ENCODE data around the gene XRCC2. TPM values are rescaled to one million over a fixed set of nuclear protein-coding genes. Genes with fewer than 3 reads are reported as not detected.

The XRCC2 gene
- total RNA-seq, 1 donor from 2014 or later = 1.6 TPM

- Mint-ChIP-seq H3K36me3 (ENCODE audit: low read depth, unreplicated experiment) (no peaks in the 10 kb centered on the region), H3K27me3 (ENCODE audit: low read depth, unreplicated experiment) (no peaks in the 10 kb centered on the region), H3K9me3 (ENCODE audit: unreplicated experiment) (no peaks in the 10 kb centered on the region), H3K27ac (ENCODE audit: unreplicated experiment) (no peak overlapping the region), H3K4me1 (ENCODE audit: low read depth, unreplicated experiment) (no peaks in the 10 kb centered on the region), H3K4me3 (ENCODE audit: unreplicated experiment) (no peak overlapping the region)
- Histone ChIP-seq H3K9ac (ENCODE audit: low read length) (no peak overlapping the region), H2AFZ (ENCODE audit: low read depth, low read length) (no peak overlapping the region), H3K4me3 (ENCODE audit: insufficient read depth, low read depth, low read length) (no peak overlapping the region), H3K27ac (ENCODE audit: low read depth, low read length) (no peak overlapping the region), H4K20me1 (ENCODE audit: insufficient read depth, low read length) (no peaks in the 10 kb centered on the region), H3K27me3 (ENCODE audit: insufficient read depth, low read length) (no peaks in the 10 kb centered on the region), H3K4me1 (ENCODE audit: insufficient read depth, low read length) (no peaks in the 10 kb centered on the region), H3K4me2 (ENCODE audit: low read length) (no peak overlapping the region), H3K79me2 (ENCODE audit: insufficient read depth, low read length) (no peaks in the 10 kb centered on the region), H3K9me3 (ENCODE audit: insufficient read depth, low read depth, low read length) (no peaks in the 10 kb centered on the region), H3K36me3 (ENCODE audit: insufficient read depth, low read length) (no peaks in the 10 kb centered on the region)
- TF ChIP-seq CTCF (IDR thresholded peaks at IDR 0.05; ENCODE audit: insufficient read depth, low read depth, low read length) = no peak
- no peak for TF ChIP-seq EZH2 (IDR thresholded peaks at IDR 0.05; ENCODE audit: insufficient read depth, low read length)
- DNase-seq (ENCODE audit: low read depth) (no peak), FAIRE-seq (no peak)
Observed at GRCh38 chr7:152643979-152644559, 31.9 kb downstream of the XRCC2 start.

GRCh38 chr7:152641384-152641783, 34.6 kb downstream of the XRCC2 start:
- Histone ChIP-seq H3K79me2 (ENCODE audit: insufficient read depth, low read length) (no peaks in the 10 kb centered on the region), H3K27ac (ENCODE audit: low read depth, low read length) (no peak overlapping the region), H2AFZ (ENCODE audit: low read depth, low read length) (no peak overlapping the region), H4K20me1 (ENCODE audit: insufficient read depth, low read length) (no peaks in the 10 kb centered on the region), H3K27me3 (ENCODE audit: insufficient read depth, low read length) (no peaks in the 10 kb centered on the region), H3K36me3 (ENCODE audit: insufficient read depth, low read length) (no peaks in the 10 kb centered on the region), H3K9me3 (ENCODE audit: insufficient read depth, low read depth, low read length) (no peaks in the 10 kb centered on the region), H3K9ac (ENCODE audit: low read length) (no peak overlapping the region), H3K4me2 (ENCODE audit: low read length) (no peak overlapping the region), H3K4me3 (ENCODE audit: insufficient read depth, low read depth, low read length) (no peak overlapping the region), H3K4me1 (ENCODE audit: insufficient read depth, low read length) (no peaks in the 10 kb centered on the region)
- no peaks in the 10 kb centered on the region for H3K4me1 Mint-ChIP-seq (ENCODE audit: low read depth, unreplicated experiment)
- TF ChIP-seq CTCF (IDR thresholded peaks at IDR 0.05; ENCODE audit: insufficient read depth, low read depth, low read length) (no peak), EZH2 (IDR thresholded peaks at IDR 0.05; ENCODE audit: insufficient read depth, low read length) (no peak)
- H3K9me3 Mint-ChIP-seq (ENCODE audit: unreplicated experiment) = no peaks in the 10 kb centered on the region
- H3K36me3 Mint-ChIP-seq (ENCODE audit: low read depth, unreplicated experiment) = no peaks in the 10 kb centered on the region
- H3K4me3 Mint-ChIP-seq (ENCODE audit: unreplicated experiment) = no peak overlapping the region
- H3K27ac Mint-ChIP-seq (ENCODE audit: unreplicated experiment) = no peak overlapping the region
- DNase-seq (ENCODE audit: low read depth) (no peak), FAIRE-seq (no peak)
- H3K27me3 Mint-ChIP-seq (ENCODE audit: low read depth, unreplicated experiment) = no peaks in the 10 kb centered on the region

- no peaks in the 10 kb centered on the region for H3K27me3 Mint-ChIP-seq (ENCODE audit: low read depth, unreplicated experiment)
- H3K36me3 ChIP-seq (ENCODE audit: insufficient read depth, low read length) = no peaks in the 10 kb centered on the region
- H3K9me3 ChIP-seq (ENCODE audit: insufficient read depth, low read depth, low read length) = no peaks in the 10 kb centered on the region
- H2AFZ ChIP-seq (ENCODE audit: low read depth, low read length) = no peak overlapping the region
- no peaks in the 10 kb centered on the region for H4K20me1 ChIP-seq (ENCODE audit: insufficient read depth, low read length)
- no peaks in the 10 kb centered on the region for H3K79me2 ChIP-seq (ENCODE audit: insufficient read depth, low read length)
- H3K4me3 ChIP-seq (ENCODE audit: insufficient read depth, low read depth, low read length) = no peak overlapping the region
- no peaks in the 10 kb centered on the region for H3K4me1 Mint-ChIP-seq (ENCODE audit: low read depth, unreplicated experiment)
- H3K27ac Mint-ChIP-seq (ENCODE audit: unreplicated experiment) = no peak overlapping the region
- FAIRE-seq (no peak), DNase-seq (ENCODE audit: low read depth) (no peak)
- H3K9me3 Mint-ChIP-seq (ENCODE audit: unreplicated experiment) = no peaks in the 10 kb centered on the region
- TF ChIP-seq CTCF (IDR thresholded peaks at IDR 0.05; ENCODE audit: insufficient read depth, low read depth, low read length) (no peak), EZH2 (IDR thresholded peaks at IDR 0.05; ENCODE audit: insufficient read depth, low read length) (no peak)
- H3K9ac ChIP-seq (ENCODE audit: low read length) = no peak overlapping the region
- no peaks in the 10 kb centered on the region for H3K36me3 Mint-ChIP-seq (ENCODE audit: low read depth, unreplicated experiment)
- no peak overlapping the region for H3K27ac ChIP-seq (ENCODE audit: low read depth, low read length)
- no peak overlapping the region for H3K4me3 Mint-ChIP-seq (ENCODE audit: unreplicated experiment)
- H3K4me1 ChIP-seq (ENCODE audit: insufficient read depth, low read length) = no peaks in the 10 kb centered on the region
- no peak overlapping the region for H3K4me2 ChIP-seq (ENCODE audit: low read length)
- no peaks in the 10 kb centered on the region for H3K27me3 ChIP-seq (ENCODE audit: insufficient read depth, low read length)
Observed at GRCh38 chr7:152640829-152641228, 35.1 kb downstream of the XRCC2 start.

Data from astrocyte (in vitro differentiated cells and primary cell).